T-helper 1 cell treated with Interleukin-12 subunit alpha and Interleukin-12 subunit beta and Interleukin-4 antibody, amounts not matched to agents 30 μg/mL and 1 μg/mL, for 36 hours (primary cell): ENCODE data around the gene FGD3.

Experiments
- H3K27ac Mint-ChIP-seq: one replicate; pipeline ENCODE4 v1.8.0; 2021; ENCODE audit warnings: mild to moderate bottlenecking, mixed read lengths
- H3K27me3 Mint-ChIP-seq: one replicate; pipeline ENCODE4 v1.8.0; 2021; ENCODE audit warnings: low read depth, mixed read lengths
- H3K36me3 Mint-ChIP-seq: one replicate; pipeline ENCODE4 v1.8.0; 2021; ENCODE audit warnings: low read depth, mixed read lengths
- H3K4me1 Mint-ChIP-seq: one replicate; pipeline ENCODE4 v1.8.0; 2021; ENCODE audit warnings: low read depth, mixed read lengths
- H3K4me3 Mint-ChIP-seq: one replicate; pipeline ENCODE4 v1.8.0; 2021; ENCODE audit warnings: mild to moderate bottlenecking, moderate library complexity, mixed read lengths
- H3K9me3 Mint-ChIP-seq: one replicate; pipeline ENCODE4 v1.8.0; 2021; ENCODE audit warnings: mixed read lengths

Gene FGD3

GRCh38 chr9:93031629-93032430, 84.5 kb downstream of the FGD3 start:
- Mint-ChIP-seq H3K9me3 (no peaks in the 10 kb centered on the region), H3K36me3 (peaks cover 53% of the 10 kb centered on the region), H3K27ac (peak overlapping the region; percentile 71), H3K27me3 (no peaks in the 10 kb centered on the region), H3K4me3 (no peak overlapping the region), H3K4me1 (peaks cover 40% of the 10 kb centered on the region)

- H3K4me1 Mint-ChIP-seq = peaks cover 34% of the 10 kb centered on the region
- H3K9me3 Mint-ChIP-seq = no peaks in the 10 kb centered on the region
- no peak overlapping the region for H3K4me3 Mint-ChIP-seq
- H3K27me3 Mint-ChIP-seq = no peaks in the 10 kb centered on the region
- peak overlapping the region; percentile 71 for H3K27ac Mint-ChIP-seq
- H3K36me3 Mint-ChIP-seq = peaks cover 50% of the 10 kb centered on the region
These were observed 85.2 kb downstream of the FGD3 start for GRCh38 chr9:93032545-93032944.

GRCh38 chr9:93033531-93033930, 86.2 kb downstream of the FGD3 start:
- Mint-ChIP-seq H3K27me3 (no peaks in the 10 kb centered on the region), H3K36me3 (peaks cover 45% of the 10 kb centered on the region), H3K9me3 (no peaks in the 10 kb centered on the region), H3K27ac (peak overlapping the region; percentile 73), H3K4me1 (peaks cover 25% of the 10 kb centered on the region), H3K4me3 (no peak overlapping the region)

- H3K27ac Mint-ChIP-seq = no peak overlapping the region
- no peaks in the 10 kb centered on the region for H3K9me3 Mint-ChIP-seq
- H3K4me1 Mint-ChIP-seq = peaks cover 14% of the 10 kb centered on the region
- H3K4me3 Mint-ChIP-seq = no peak overlapping the region
- H3K36me3 Mint-ChIP-seq = peaks cover 34% of the 10 kb centered on the region
- H3K27me3 Mint-ChIP-seq = no peaks in the 10 kb centered on the region
These were observed 87.9 kb downstream of the FGD3 start for GRCh38 chr9:93035106-93035660.

- Mint-ChIP-seq H3K27me3 (no peaks in the 10 kb centered on the region), H3K27ac (no peak overlapping the region), H3K9me3 (no peaks in the 10 kb centered on the region), H3K4me3 (no peak overlapping the region), H3K36me3 (peaks cover 29% of the 10 kb centered on the region), H3K4me1 (peaks cover 10% of the 10 kb centered on the region)
These were observed 88.6 kb downstream of the FGD3 start for GRCh38 chr9:93035821-93036351.

- H3K36me3 Mint-ChIP-seq = peaks cover 19% of the 10 kb centered on the region
- H3K4me1 Mint-ChIP-seq = peaks cover 13% of the 10 kb centered on the region
- no peaks in the 10 kb centered on the region for H3K9me3 Mint-ChIP-seq
- no peak overlapping the region for H3K4me3 Mint-ChIP-seq
- H3K27me3 Mint-ChIP-seq = no peaks in the 10 kb centered on the region
- H3K27ac Mint-ChIP-seq = no peak overlapping the region
These were observed 89.7 kb downstream of the FGD3 start for GRCh38 chr9:93036887-93037475.

GRCh38 chr9:93037476-93037971, 90.2 kb downstream of the FGD3 start:
- Mint-ChIP-seq H3K4me1 (peaks cover 15% of the 10 kb centered on the region), H3K4me3 (no peak overlapping the region), H3K27me3 (no peaks in the 10 kb centered on the region), H3K9me3 (no peaks in the 10 kb centered on the region), H3K36me3 (peaks cover 16% of the 10 kb centered on the region), H3K27ac (no peak overlapping the region)

GRCh38 chr9:93038918-93039317, 91.6 kb downstream of the FGD3 start:
- H3K9me3 Mint-ChIP-seq = no peaks in the 10 kb centered on the region
- peaks cover 22% of the 10 kb centered on the region for H3K4me1 Mint-ChIP-seq
- peak overlapping the region; percentile 62 for H3K27ac Mint-ChIP-seq
- no peak overlapping the region for H3K4me3 Mint-ChIP-seq
- peaks cover 9% of the 10 kb centered on the region for H3K36me3 Mint-ChIP-seq
- no peaks in the 10 kb centered on the region for H3K27me3 Mint-ChIP-seq

- peaks cover 22% of the 10 kb centered on the region for H3K4me1 Mint-ChIP-seq
- peaks cover 8% of the 10 kb centered on the region for H3K36me3 Mint-ChIP-seq
- no peaks in the 10 kb centered on the region for H3K9me3 Mint-ChIP-seq
- H3K27ac Mint-ChIP-seq = peak overlapping the region; percentile 62
- no peaks in the 10 kb centered on the region for H3K27me3 Mint-ChIP-seq
- H3K4me3 Mint-ChIP-seq = no peak overlapping the region
These were observed 92.1 kb downstream of the FGD3 start for GRCh38 chr9:93039456-93039855.

- H3K4me1 Mint-ChIP-seq = peaks cover 22% of the 10 kb centered on the region
- H3K36me3 Mint-ChIP-seq = peaks cover 8% of the 10 kb centered on the region
- H3K4me3 Mint-ChIP-seq = no peak overlapping the region
- H3K27ac Mint-ChIP-seq = no peak overlapping the region
- H3K9me3 Mint-ChIP-seq = no peaks in the 10 kb centered on the region
- no peaks in the 10 kb centered on the region for H3K27me3 Mint-ChIP-seq
These were observed 92.7 kb downstream of the FGD3 start for GRCh38 chr9:93039976-93040375.

- Mint-ChIP-seq H3K4me1 (peaks cover 22% of the 10 kb centered on the region), H3K27ac (no peak overlapping the region), H3K4me3 (no peak overlapping the region), H3K27me3 (peaks cover under 1% of the 10 kb centered on the region), H3K36me3 (peaks cover 8% of the 10 kb centered on the region), H3K9me3 (no peaks in the 10 kb centered on the region)
These were observed 93.1 kb downstream of the FGD3 start for GRCh38 chr9:93040409-93040808.

- Mint-ChIP-seq H3K9me3 (no peaks in the 10 kb centered on the region), H3K4me3 (no peak overlapping the region), H3K36me3 (peaks cover 4% of the 10 kb centered on the region), H3K27me3 (peaks cover 5% of the 10 kb centered on the region), H3K4me1 (peaks cover 22% of the 10 kb centered on the region), H3K27ac (no peak overlapping the region)
These were observed 93.9 kb downstream of the FGD3 start for GRCh38 chr9:93041108-93041802.

GRCh38 chr9:93043122-93043521, 95.8 kb downstream of the FGD3 start:
- Mint-ChIP-seq H3K4me3 (no peak overlapping the region), H3K36me3 (peaks cover 4% of the 10 kb centered on the region), H3K27ac (no peak overlapping the region), H3K4me1 (peaks cover 21% of the 10 kb centered on the region), H3K27me3 (peaks cover 5% of the 10 kb centered on the region), H3K9me3 (no peaks in the 10 kb centered on the region)

- H3K9me3 Mint-ChIP-seq = no peaks in the 10 kb centered on the region
- H3K4me1 Mint-ChIP-seq = peaks cover 30% of the 10 kb centered on the region
- no peak overlapping the region for H3K27ac Mint-ChIP-seq
- peaks cover 5% of the 10 kb centered on the region for H3K27me3 Mint-ChIP-seq
- peaks cover 4% of the 10 kb centered on the region for H3K36me3 Mint-ChIP-seq
- no peak overlapping the region for H3K4me3 Mint-ChIP-seq
These were observed 98.2 kb downstream of the FGD3 start for GRCh38 chr9:93045521-93045920.
